ENCODE data around the gene TOM1. TPM values are rescaled to one million over a fixed set of nuclear protein-coding genes. Genes with fewer than 3 reads are reported as not detected.

The TOM1 gene
- total RNA-seq, 5 donors from 2014 or later (not counting 1 experiment from before 2014, with no cell fraction given): 55.9 to 152 (median 68.3) TPM

DNA sequence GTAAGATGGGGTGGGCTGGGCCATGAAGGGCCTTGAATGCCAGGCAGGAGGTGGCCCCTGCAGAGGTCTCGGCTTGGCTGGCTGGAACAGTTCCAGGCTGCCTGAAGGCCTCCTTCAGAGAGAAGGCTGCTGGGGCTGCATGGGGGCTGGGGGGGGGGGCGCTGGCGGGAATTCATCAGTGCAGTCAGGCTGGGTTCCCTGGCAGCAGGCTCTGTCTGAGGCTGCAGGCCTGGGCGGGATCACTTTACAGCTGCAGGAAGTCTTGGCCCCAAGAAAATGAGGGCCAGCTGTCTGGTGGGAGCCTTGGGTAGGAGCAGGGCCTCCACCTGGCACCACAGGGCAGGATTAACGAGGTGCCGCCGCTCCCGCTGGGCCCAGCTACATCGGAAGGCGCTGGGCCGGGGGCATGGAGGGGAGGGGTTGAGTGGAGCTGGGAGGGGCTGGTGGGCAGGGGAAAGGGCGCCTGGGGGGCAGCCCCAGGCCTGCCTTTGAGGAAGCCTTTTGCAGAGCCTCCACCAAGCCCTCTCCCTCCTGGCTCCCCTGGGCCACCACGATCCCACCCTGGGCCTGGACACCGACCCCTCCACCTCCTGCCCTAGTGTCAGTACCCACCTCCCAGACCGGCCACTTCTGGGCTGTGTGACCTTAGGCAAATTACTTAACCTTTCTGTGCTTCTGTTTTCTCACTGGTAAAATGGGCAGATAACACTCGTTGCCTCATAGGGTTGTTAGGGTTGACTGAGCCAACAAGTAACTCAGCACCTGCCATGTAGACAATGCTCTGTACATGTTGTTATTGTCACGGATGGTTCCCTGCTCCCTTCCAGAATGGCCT lies 50.2 kb downstream of the TOM1 start:
- H3K36me3 ChIP-seq (ENCODE audit: control insufficient read depth in 2 of 2, extremely low read depth in 1 of 2, insufficient read depth in 1 of 2, low read length in 1 of 2): peaks cover 11 to 21% of the 10 kb centered on the region in 2 donors
- H3K27me3 ChIP-seq (replicated peaks in 1 of 2; ENCODE audit: control insufficient read depth in 2 of 2, extremely low read depth in 1 of 2, insufficient read depth in 2 of 2, low read length in 1 of 2): peaks cover 0 to 31% of the 10 kb centered on the region in 2 experiments
- no peak overlapping the region for H3K4me3 ChIP-seq (ENCODE audit: control insufficient read depth in 1 of 2, extremely low read depth in 1 of 2, low read length in 1 of 2)
- DNase-seq (peak in 1 of 35 experiments; percentile 24), ATAC-seq (replicated peaks in 1 of 4) (peak in 1 of 4 experiments; percentile 4)
- peaks cover 0 to 28% of the 10 kb centered on the region in 2 experiments for H3K4me1 ChIP-seq (ENCODE audit: control insufficient read depth in 1 of 2, extremely low read depth in 1 of 2, insufficient read depth in 2 of 2, low read length in 2 of 2)
- ChIA-PET POLR2A (interaction anchor here (0.6 to 0.7 kb wide), 2 partner anchors 23 to 74 kb away, joined by 3 to 11 read pairs; no protein-coding TSS in a partner anchor), CTCF (interaction anchor here in 1 of 2 donors (0.9 kb wide), 1 partner anchor 50 kb away, joined by 4 read pairs; the partner anchor contains the start of gene TOM1)
- 65% methylated on average over 12 of the region's 17 CpGs for WGBS (ENCODE audit: insufficient coverage)
- H3K27ac Mint-ChIP-seq: no peak overlapping the region
- H3K27ac ChIP-seq (ENCODE audit: low read length): no peak overlapping the region
- H3K27me3 Mint-ChIP-seq: peaks cover 0 to 10% of the 10 kb centered on the region in 2 donors
- H3K4me1 Mint-ChIP-seq: peaks cover 23 to 28% (median 25%) of the 10 kb centered on the region in 3 donors
- H3K9me3 ChIP-seq: no peaks in the 10 kb centered on the region
- H3K36me3 Mint-ChIP-seq: peaks cover 8% of the 10 kb centered on the region
- H3K4me3 Mint-ChIP-seq: peak overlapping the region in 1 of 3 donors; percentile 86
- no peaks in the 10 kb centered on the region for H3K9me3 Mint-ChIP-seq

DNA sequence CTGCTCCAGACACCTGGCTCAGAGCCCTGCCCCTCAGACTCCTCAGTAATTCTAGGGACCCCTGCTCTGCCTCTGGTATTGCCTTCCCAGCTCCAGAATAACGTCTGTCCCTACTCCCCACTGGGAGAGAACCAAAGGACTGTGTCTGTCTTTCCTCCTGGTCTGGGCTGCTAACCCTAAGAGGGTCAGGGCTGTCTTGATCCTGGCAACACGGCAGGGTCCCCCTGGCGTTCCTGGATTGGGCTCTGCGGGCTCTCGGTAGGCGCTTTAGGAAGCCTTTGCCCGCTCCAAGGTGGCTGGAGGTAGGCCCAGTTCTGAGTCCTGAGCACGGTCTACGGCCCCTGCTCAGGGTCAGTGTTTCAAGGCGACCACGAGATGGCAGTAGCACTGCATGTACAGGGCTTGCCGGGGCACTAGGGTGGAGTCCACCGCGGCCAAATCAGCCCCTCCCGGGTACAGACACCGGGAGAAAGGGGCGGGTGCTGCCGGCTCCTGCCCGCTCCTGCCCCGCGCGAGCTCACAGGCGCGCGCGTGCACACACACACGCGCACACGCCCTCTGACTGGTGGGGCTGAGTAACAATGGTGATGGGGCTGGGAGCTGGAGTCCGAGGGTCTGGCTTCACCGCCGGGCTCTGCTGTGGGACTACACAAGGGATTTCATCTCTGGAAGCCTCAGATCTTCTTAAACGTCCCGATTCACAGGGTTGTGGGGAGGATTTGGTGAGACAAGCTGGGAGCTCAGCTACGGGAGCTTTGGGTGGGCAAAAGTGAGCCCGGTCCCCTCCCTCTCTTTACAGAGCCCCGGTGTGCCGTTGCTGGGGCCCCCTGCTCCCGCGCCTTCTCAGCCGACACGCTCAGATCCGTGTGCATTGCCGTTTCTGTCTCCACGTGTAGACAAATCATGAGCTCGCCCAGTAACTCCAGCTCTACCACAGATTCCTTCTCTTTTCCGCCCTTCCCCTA lies 51.1 kb downstream of the TOM1 start:
- Histone ChIP-seq H3K9me3 (no peaks in the 10 kb centered on the region), H3K36me3 (ENCODE audit: control insufficient read depth in 2 of 2, extremely low read depth in 1 of 2, insufficient read depth in 1 of 2, low read length in 1 of 2) (peaks cover 8 to 15% of the 10 kb centered on the region in 2 donors), H3K27ac (ENCODE audit: low read length) (no peak overlapping the region), H3K4me3 (ENCODE audit: control insufficient read depth in 1 of 2, extremely low read depth in 1 of 2, low read length in 1 of 2) (peak overlapping the region; percentile 51 to 72), H3K4me1 (ENCODE audit: control insufficient read depth in 1 of 2, extremely low read depth in 1 of 2, insufficient read depth in 2 of 2, low read length in 2 of 2) (peaks cover 0 to 28% of the 10 kb centered on the region in 2 experiments), H3K27me3 (replicated peaks in 1 of 2; ENCODE audit: control insufficient read depth in 2 of 2, extremely low read depth in 1 of 2, insufficient read depth in 2 of 2, low read length in 1 of 2) (peaks cover 0 to 34% of the 10 kb centered on the region in 2 experiments)
- Mint-ChIP-seq H3K36me3 (peaks cover 2% of the 10 kb centered on the region), H3K4me1 (peaks cover 23 to 28% (median 25%) of the 10 kb centered on the region in 3 donors), H3K4me3 (peak overlapping the region; percentile 72 to 86 (median 75)), H3K9me3 (no peaks in the 10 kb centered on the region), H3K27me3 (peaks cover 2 to 13% of the 10 kb centered on the region in 2 donors), H3K27ac (peak overlapping the region; percentile 22 to 72)
- POLR2A ChIA-PET: interaction anchor here in 1 of 2 donors (0.6 kb wide), 1 partner anchor 764 kb away, joined by 3 read pairs; no protein-coding TSS in a partner anchor
- CTCF ChIA-PET: interaction anchor here in 1 of 2 donors (0.5 to 1.0 kb wide), 5 partner anchors 47 to 715 kb away, joined by 3 to 5 read pairs (median 4); partner anchors contain the start of gene TOM1
- ATAC-seq (replicated peaks in 1 of 4) (peak; percentile 85 to 92 (median 88)), DNase-seq (peak; percentile 58 to 90 (median 73))
- WGBS (ENCODE audit: insufficient coverage): 6% methylated on average over 41 of the region's 47 CpGs

DNA sequence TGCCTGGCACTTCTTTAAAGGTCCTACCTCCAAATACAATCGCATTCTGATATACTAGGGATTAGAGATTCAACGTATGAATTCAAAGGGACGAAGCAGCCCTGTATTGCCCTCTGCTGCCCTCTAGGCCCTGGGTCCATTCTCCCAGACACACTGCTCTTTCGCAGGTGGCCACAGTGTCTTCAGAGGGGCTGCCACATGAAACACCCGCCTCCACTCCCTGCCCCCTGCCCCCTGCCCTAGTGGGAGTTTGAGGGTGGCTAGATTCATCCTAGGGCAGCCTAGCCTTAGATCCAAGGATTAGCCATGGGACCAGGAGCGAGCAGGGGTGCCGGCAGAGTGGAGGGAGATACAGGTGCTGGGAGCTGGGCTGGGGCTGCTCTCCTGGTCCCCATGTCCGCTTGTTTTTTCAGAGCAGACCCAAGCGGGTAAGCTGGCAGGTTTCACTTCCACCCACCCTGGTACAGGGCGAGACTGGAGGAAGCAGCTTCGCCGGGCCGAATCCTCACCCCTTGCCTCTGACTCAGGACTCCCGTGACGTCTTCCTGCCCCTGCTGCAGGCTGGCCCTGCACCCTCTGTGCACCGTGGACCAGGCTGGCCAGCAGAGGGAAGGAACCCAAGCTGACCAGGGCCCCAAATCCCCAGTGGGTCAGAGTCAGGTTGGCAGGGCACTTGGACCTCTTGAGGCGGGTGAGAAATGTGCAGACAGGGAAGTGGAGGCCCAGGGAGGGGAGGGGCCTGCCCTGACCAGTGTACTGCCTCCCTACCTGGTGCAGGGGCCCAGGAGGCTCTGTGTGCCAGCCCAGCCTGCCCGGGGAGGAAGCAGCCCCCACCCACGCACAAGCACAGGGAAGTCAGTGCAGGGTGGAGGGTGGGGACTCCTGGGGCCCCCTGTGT lies 52.8 kb downstream of the TOM1 start:
- Mint-ChIP-seq H3K4me3 (peak overlapping the region; percentile 21 to 86 (median 75)), H3K9me3 (no peaks in the 10 kb centered on the region), H3K27me3 (peaks cover 4 to 13% of the 10 kb centered on the region in 2 donors), H3K27ac (peak overlapping the region in 1 of 2 donors; percentile 74), H3K36me3 (no peaks in the 10 kb centered on the region), H3K4me1 (peaks cover 23 to 31% (median 28%) of the 10 kb centered on the region in 3 donors)
- POLR2A ChIA-PET: no interaction called here
- peaks cover 0 to 45% of the 10 kb centered on the region in 2 experiments for H3K27me3 ChIP-seq (replicated peaks in 1 of 2; ENCODE audit: control insufficient read depth in 2 of 2, extremely low read depth in 1 of 2, insufficient read depth in 2 of 2, low read length in 1 of 2)
- H3K4me1 ChIP-seq (ENCODE audit: control insufficient read depth in 1 of 2, extremely low read depth in 1 of 2, insufficient read depth in 2 of 2, low read length in 2 of 2): peaks cover 0 to 28% of the 10 kb centered on the region in 2 experiments
- ATAC-seq (replicated peaks in 1 of 4) (peak in 2 of 4 experiments; percentile 24), DNase-seq (peak in 10 of 35 experiments; percentile 13 to 61 (median 28))
- no peak overlapping the region for H3K4me3 ChIP-seq (ENCODE audit: control insufficient read depth in 1 of 2, extremely low read depth in 1 of 2, low read length in 1 of 2)
- H3K27ac ChIP-seq (ENCODE audit: low read length): no peak overlapping the region
- H3K36me3 ChIP-seq (ENCODE audit: control insufficient read depth in 2 of 2, extremely low read depth in 1 of 2, insufficient read depth in 1 of 2, low read length in 1 of 2): peaks cover 5 to 6% of the 10 kb centered on the region in 2 donors
- WGBS (ENCODE audit: insufficient coverage): 19% methylated on average over 12 of the region's 19 CpGs
- H3K9me3 ChIP-seq: no peaks in the 10 kb centered on the region
- CTCF ChIA-PET: no interaction called here

DNA sequence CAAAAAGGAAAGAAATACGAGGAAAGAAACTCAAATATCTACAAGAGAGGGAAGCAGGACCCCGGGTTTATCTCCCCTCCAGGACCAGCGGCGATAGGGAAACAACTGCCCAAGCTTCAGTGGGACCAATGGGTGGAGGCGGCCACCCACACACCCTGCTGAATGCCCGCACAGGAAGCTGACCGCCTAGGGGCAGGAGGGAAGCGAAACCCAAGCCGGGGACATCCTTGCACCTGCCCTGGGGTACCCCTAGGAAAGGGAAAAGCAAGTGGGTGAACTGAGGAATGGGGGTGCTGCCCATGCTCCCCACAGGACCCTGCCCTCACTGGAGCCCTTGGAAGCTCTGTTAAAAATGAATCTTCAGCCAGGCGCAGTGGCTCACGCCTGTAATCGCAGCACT lies 53.6 kb downstream of the TOM1 start:
- H3K27ac ChIP-seq (ENCODE audit: low read length): no peak overlapping the region
- no peaks in the 10 kb centered on the region for H3K36me3 Mint-ChIP-seq
- H3K4me1 Mint-ChIP-seq: peaks cover 23 to 31% (median 28%) of the 10 kb centered on the region in 3 donors
- POLR2A ChIA-PET: no interaction called here
- WGBS (ENCODE audit: insufficient coverage): 50% methylated on average over 4 of the region's 12 CpGs
- CTCF ChIA-PET: no interaction called here
- no peak for ATAC-seq (replicated peaks in 1 of 4)
- peaks cover 0 to 50% of the 10 kb centered on the region in 2 experiments for H3K27me3 ChIP-seq (replicated peaks in 1 of 2; ENCODE audit: control insufficient read depth in 2 of 2, extremely low read depth in 1 of 2, insufficient read depth in 2 of 2, low read length in 1 of 2)
- H3K4me1 ChIP-seq (ENCODE audit: control insufficient read depth in 1 of 2, extremely low read depth in 1 of 2, insufficient read depth in 2 of 2, low read length in 2 of 2): peaks cover 0 to 28% of the 10 kb centered on the region in 2 experiments
- H3K9me3 Mint-ChIP-seq: no peaks in the 10 kb centered on the region
- H3K27ac Mint-ChIP-seq: no peak overlapping the region
- peaks cover 8 to 13% of the 10 kb centered on the region in 2 donors for H3K27me3 Mint-ChIP-seq
- H3K36me3 ChIP-seq (ENCODE audit: control insufficient read depth in 2 of 2, extremely low read depth in 1 of 2, insufficient read depth in 1 of 2, low read length in 1 of 2): peaks cover under 1 to 1% of the 10 kb centered on the region in 2 donors
- peak overlapping the region in 1 of 3 donors; percentile 86 for H3K4me3 Mint-ChIP-seq
- no peaks in the 10 kb centered on the region for H3K9me3 ChIP-seq
- DNase-seq: no peak
- H3K4me3 ChIP-seq (ENCODE audit: control insufficient read depth in 1 of 2, extremely low read depth in 1 of 2, low read length in 1 of 2): no peak overlapping the region

DNA sequence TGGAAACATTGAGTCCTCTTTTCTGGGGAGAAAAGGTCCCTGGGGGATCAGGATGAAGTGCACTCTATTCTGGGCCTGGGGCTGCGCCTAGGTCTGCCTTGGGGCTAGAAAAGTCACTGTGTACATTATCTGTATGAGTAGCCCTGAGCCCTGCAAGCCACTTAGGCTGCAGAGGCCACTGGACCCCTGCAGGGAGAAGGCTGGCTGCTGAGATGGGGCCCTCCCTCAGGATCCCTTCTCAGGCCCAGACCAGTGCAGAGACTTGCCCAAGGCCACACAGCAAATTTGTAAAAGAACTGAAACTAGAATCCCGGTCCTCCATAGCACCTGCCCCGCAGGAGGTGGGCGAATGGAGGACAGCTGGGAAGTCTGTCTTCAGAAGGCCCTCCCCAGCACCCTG lies 54.4 kb downstream of the TOM1 start:
- Mint-ChIP-seq H3K9me3 (no peaks in the 10 kb centered on the region), H3K4me3 (no peak overlapping the region), H3K27me3 (peaks cover 8 to 13% of the 10 kb centered on the region in 2 donors), H3K4me1 (peaks cover 23 to 31% (median 28%) of the 10 kb centered on the region in 3 donors), H3K36me3 (no peaks in the 10 kb centered on the region), H3K27ac (no peak overlapping the region)
- no peaks in the 10 kb centered on the region for H3K36me3 ChIP-seq (ENCODE audit: control insufficient read depth in 2 of 2, extremely low read depth in 1 of 2, insufficient read depth in 1 of 2, low read length in 1 of 2)
- no peaks in the 10 kb centered on the region for H3K9me3 ChIP-seq
- CTCF ChIA-PET: no interaction called here
- no peak for ATAC-seq (replicated peaks in 1 of 4)
- POLR2A ChIA-PET: interaction anchor here in 1 of 2 donors (0.6 kb wide), 1 partner anchor 24 kb away, joined by 3 read pairs; no protein-coding TSS in a partner anchor
- H3K27ac ChIP-seq (ENCODE audit: low read length): no peak overlapping the region
- DNase-seq: no peak
- no peak overlapping the region for H3K4me3 ChIP-seq (ENCODE audit: control insufficient read depth in 1 of 2, extremely low read depth in 1 of 2, low read length in 1 of 2)
- H3K27me3 ChIP-seq (replicated peaks in 1 of 2; ENCODE audit: control insufficient read depth in 2 of 2, extremely low read depth in 1 of 2, insufficient read depth in 2 of 2, low read length in 1 of 2): peaks cover 0 to 50% of the 10 kb centered on the region in 2 experiments
- H3K4me1 ChIP-seq (ENCODE audit: control insufficient read depth in 1 of 2, extremely low read depth in 1 of 2, insufficient read depth in 2 of 2, low read length in 2 of 2): peaks cover 0 to 28% of the 10 kb centered on the region in 2 experiments
- WGBS (ENCODE audit: insufficient coverage): 97% methylated on average over 4 of the region's 4 CpGs

Data from T-cell (primary cell).